Measurements from ENCODE around the gene KANSL1L. TPM values are rescaled to one million over a fixed set of nuclear protein-coding genes. Genes with fewer than 3 reads are reported as not detected.

Gene KANSL1L
- total RNA-seq, 1 experiment from 2014 or later, result 54.0 TPM

DNA sequence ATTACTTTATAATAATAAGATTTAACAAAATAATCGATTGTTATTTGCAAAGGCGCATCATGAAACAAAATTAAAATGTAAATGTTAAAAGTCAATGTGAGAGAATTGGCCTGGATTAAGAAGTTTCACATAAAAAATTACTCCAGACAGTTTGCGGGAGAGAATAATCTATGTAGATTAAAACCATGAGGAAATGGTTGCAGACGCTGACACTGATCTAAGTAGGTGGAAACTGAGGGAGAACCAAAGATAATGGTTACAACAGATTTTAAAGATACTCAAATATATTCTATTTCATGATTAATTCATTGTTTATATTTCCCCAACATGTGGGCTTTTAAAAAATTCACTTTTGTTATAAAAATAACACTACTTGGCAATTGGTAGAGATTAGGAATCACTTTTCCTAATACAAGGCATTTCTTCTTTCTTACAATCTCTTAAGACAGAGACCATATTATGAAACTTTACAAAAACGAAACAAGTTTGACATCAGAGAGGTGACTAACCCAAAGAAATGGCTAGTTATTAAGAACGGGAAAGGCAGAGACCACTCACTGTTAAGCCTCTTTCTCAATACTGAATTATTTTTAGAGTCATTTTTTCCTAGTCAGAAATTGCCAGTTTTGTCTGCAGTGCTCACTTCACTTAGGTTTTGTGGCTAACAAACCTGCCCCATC is 1.6 kb downstream of the KANSL1L start:
- Mint-ChIP-seq H3K4me3 (ENCODE audit: low read depth, unreplicated experiment) (peak overlapping the region; percentile 98), H3K27me3 (ENCODE audit: unreplicated experiment) (no peaks in the 10 kb centered on the region), H3K27ac (ENCODE audit: unreplicated experiment) (peak overlapping the region; percentile 100), H3K36me3 (ENCODE audit: insufficient read depth, unreplicated experiment) (peaks cover 51% of the 10 kb centered on the region), H3K4me1 (ENCODE audit: low read depth, unreplicated experiment) (peaks cover 35% of the 10 kb centered on the region), H3K9me3 (ENCODE audit: low read depth, unreplicated experiment) (no peaks in the 10 kb centered on the region)
- CTCF ChIA-PET, result no interaction called here
- BruUV-seq (replicated peaks), result no TSS peak
- TF ChIP-seq, protein P1, sequence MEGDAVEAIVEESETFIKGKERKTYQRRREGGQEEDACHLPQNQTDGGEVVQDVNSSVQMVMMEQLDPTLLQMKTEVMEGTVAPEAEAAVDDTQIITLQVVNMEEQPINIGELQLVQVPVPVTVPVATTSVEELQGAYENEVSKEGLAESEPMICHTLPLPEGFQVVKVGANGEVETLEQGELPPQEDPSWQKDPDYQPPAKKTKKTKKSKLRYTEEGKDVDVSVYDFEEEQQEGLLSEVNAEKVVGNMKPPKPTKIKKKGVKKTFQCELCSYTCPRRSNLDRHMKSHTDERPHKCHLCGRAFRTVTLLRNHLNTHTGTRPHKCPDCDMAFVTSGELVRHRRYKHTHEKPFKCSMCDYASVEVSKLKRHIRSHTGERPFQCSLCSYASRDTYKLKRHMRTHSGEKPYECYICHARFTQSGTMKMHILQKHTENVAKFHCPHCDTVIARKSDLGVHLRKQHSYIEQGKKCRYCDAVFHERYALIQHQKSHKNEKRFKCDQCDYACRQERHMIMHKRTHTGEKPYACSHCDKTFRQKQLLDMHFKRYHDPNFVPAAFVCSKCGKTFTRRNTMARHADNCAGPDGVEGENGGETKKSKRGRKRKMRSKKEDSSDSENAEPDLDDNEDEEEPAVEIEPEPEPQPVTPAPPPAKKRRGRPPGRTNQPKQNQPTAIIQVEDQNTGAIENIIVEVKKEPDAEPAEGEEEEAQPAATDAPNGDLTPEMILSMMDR (IDR thresholded peaks at IDR 0.05; ENCODE audit: unreplicated experiment), result no peak
- intact Hi-C loops (cut with micrococcal nuclease; ENCODE audit: unreplicated experiment), result loop anchor here (1.0 to 5.0 kb wide), 2 partner anchors 20 to 47 kb away; no protein-coding TSS in a partner anchor
- no peak for DNase-seq

- DNase-seq, result no peak
- BruUV-seq (replicated peaks), result no TSS peak
- Mint-ChIP-seq H3K27ac (ENCODE audit: unreplicated experiment) (peak overlapping the region; percentile 100), H3K27me3 (ENCODE audit: unreplicated experiment) (no peaks in the 10 kb centered on the region), H3K9me3 (ENCODE audit: low read depth, unreplicated experiment) (no peaks in the 10 kb centered on the region), H3K36me3 (ENCODE audit: insufficient read depth, unreplicated experiment) (peaks cover 54% of the 10 kb centered on the region), H3K4me3 (ENCODE audit: low read depth, unreplicated experiment) (no peak overlapping the region), H3K4me1 (ENCODE audit: low read depth, unreplicated experiment) (peaks cover 40% of the 10 kb centered on the region)
- intact Hi-C loops (cut with micrococcal nuclease; ENCODE audit: unreplicated experiment), result loop anchor here (5.0 kb wide), 1 partner anchor 45 kb away; no protein-coding TSS in a partner anchor
- TF ChIP-seq, protein P1 (IDR thresholded peaks at IDR 0.05; ENCODE audit: unreplicated experiment), result no peak
- CTCF ChIA-PET, result no interaction called here
These were observed 4.0 kb downstream of the KANSL1L start for GRCh38 chr2:210167227-210167626.

GRCh38 chr2:210162466-210163124 is 8.6 kb downstream of the KANSL1L start:
- Mint-ChIP-seq H3K9me3 (ENCODE audit: low read depth, unreplicated experiment) (no peaks in the 10 kb centered on the region), H3K4me3 (ENCODE audit: low read depth, unreplicated experiment) (peak overlapping the region; percentile 44), H3K27me3 (ENCODE audit: unreplicated experiment) (no peaks in the 10 kb centered on the region), H3K27ac (ENCODE audit: unreplicated experiment) (peak overlapping the region; percentile 87), H3K36me3 (ENCODE audit: insufficient read depth, unreplicated experiment) (peaks cover 30% of the 10 kb centered on the region), H3K4me1 (ENCODE audit: low read depth, unreplicated experiment) (peaks cover 34% of the 10 kb centered on the region)
- CTCF ChIA-PET, result interaction anchor here (1.6 kb wide), 1 partner anchor 28 kb away, joined by 7 read pairs; no protein-coding TSS in a partner anchor
- TF ChIP-seq, protein P1 (IDR thresholded peaks at IDR 0.05; ENCODE audit: unreplicated experiment), result no peak
- no peak for DNase-seq
- intact Hi-C loops (cut with micrococcal nuclease; ENCODE audit: unreplicated experiment), result no loop called here
- no TSS peak for BruUV-seq (replicated peaks)

GRCh38 chr2:210159059-210159458 is 12.2 kb downstream of the KANSL1L start:
- CTCF ChIA-PET, result no interaction called here
- TF ChIP-seq, protein P1 (IDR thresholded peaks at IDR 0.05; ENCODE audit: unreplicated experiment), result no peak
- DNase-seq, result no peak
- no peak overlapping the region for H3K4me3 Mint-ChIP-seq (ENCODE audit: low read depth, unreplicated experiment)
- no peak overlapping the region for H3K27ac Mint-ChIP-seq (ENCODE audit: unreplicated experiment)
- peaks cover 18% of the 10 kb centered on the region for H3K4me1 Mint-ChIP-seq (ENCODE audit: low read depth, unreplicated experiment)
- no peaks in the 10 kb centered on the region for H3K9me3 Mint-ChIP-seq (ENCODE audit: low read depth, unreplicated experiment)
- intact Hi-C loops (cut with micrococcal nuclease; ENCODE audit: unreplicated experiment), result loop anchor here (5.0 kb wide), 1 partner anchor 33 kb away; no protein-coding TSS in a partner anchor
- no peaks in the 10 kb centered on the region for H3K27me3 Mint-ChIP-seq (ENCODE audit: unreplicated experiment)
- H3K36me3 Mint-ChIP-seq (ENCODE audit: insufficient read depth, unreplicated experiment), result peaks cover 55% of the 10 kb centered on the region
- no TSS peak for BruUV-seq (replicated peaks)
